ENCODE results near the gene SPRR3.

Gene SPRR3

GRCh38 chr1:153023109-153023508, 21.6 kb downstream of the SPRR3 start (continued):
- TF ChIP-seq PPARA (CRISPR knock-in tag; IDR thresholded peaks at IDR 0.05; ENCODE audit: borderline replicate concordance) (no peak), ZFP30 (CRISPR knock-in tag; IDR thresholded peaks at IDR 0.05) (no peak), TCF4 (CRISPR knock-in tag; IDR thresholded peaks at IDR 0.05; ENCODE audit: borderline replicate concordance) (no peak), ZNF565 (CRISPR knock-in tag; conservative IDR thresholded peaks at IDR 0.05; ENCODE audit: low read depth) (no peak)

GRCh38 chr1:153024413-153024812, 22.9 kb downstream of the SPRR3 start:
- no peak for ATAC-seq

GRCh38 chr1:153025797-153026196, 24.2 kb downstream of the SPRR3 start:
- ATAC-seq, result no peak
- TF ChIP-seq ZNF565 (CRISPR knock-in tag; conservative IDR thresholded peaks at IDR 0.05; ENCODE audit: low read depth) (no peak), ZNF8 (CRISPR knock-in tag; IDR thresholded peaks at IDR 0.05) (no peak)

More at GRCh38 chr1:153024413-153024812, 22.9 kb downstream of the SPRR3 start:
- TF ChIP-seq TSHZ2 (CRISPR knock-in tag; IDR thresholded peaks at IDR 0.05), result no peak
- TF ChIP-seq CSDC2 (CRISPR knock-in tag; IDR thresholded peaks at IDR 0.05), result no peak
- no peak for TF ChIP-seq POU6F1 (CRISPR knock-in tag; IDR thresholded peaks at IDR 0.05; ENCODE audit: borderline replicate concordance, low read depth)
- TF ChIP-seq CREB5 (CRISPR knock-in tag; IDR thresholded peaks at IDR 0.05; ENCODE audit: low read depth), result no peak

GRCh38 chr1:153028766-153029165, 27.2 kb downstream of the SPRR3 start:
- ATAC-seq, result no peak
- TF ChIP-seq CSRNP3 (CRISPR knock-in tag; IDR thresholded peaks at IDR 0.05), result no peak
- TF ChIP-seq ESRRG (CRISPR knock-in tag; IDR thresholded peaks at IDR 0.05), result no peak

- TF ChIP-seq ZFP3 (CRISPR knock-in tag; IDR thresholded peaks at IDR 0.05) (no peak), ARNTL (CRISPR knock-in tag; IDR thresholded peaks at IDR 0.05; ENCODE audit: borderline replicate concordance, low read depth) (no peak), ESRRG (CRISPR knock-in tag; IDR thresholded peaks at IDR 0.05) (no peak), SNAI2 (CRISPR knock-in tag; IDR thresholded peaks at IDR 0.05) (no peak), RARB (CRISPR knock-in tag; IDR thresholded peaks at IDR 0.05) (no peak), CSRNP3 (CRISPR knock-in tag; IDR thresholded peaks at IDR 0.05) (no peak), ZFP30 (CRISPR knock-in tag; IDR thresholded peaks at IDR 0.05) (no peak), ZNF565 (CRISPR knock-in tag; conservative IDR thresholded peaks at IDR 0.05; ENCODE audit: low read depth) (no peak), TCF4 (CRISPR knock-in tag; IDR thresholded peaks at IDR 0.05; ENCODE audit: borderline replicate concordance) (no peak), CREB5 (CRISPR knock-in tag; IDR thresholded peaks at IDR 0.05; ENCODE audit: low read depth) (no peak), OSR1 (CRISPR knock-in tag; IDR thresholded peaks at IDR 0.05) (no peak), GLIS3 (CRISPR knock-in tag; IDR thresholded peaks at IDR 0.05) (no peak), PATZ1 (CRISPR knock-in tag; IDR thresholded peaks at IDR 0.05; ENCODE audit: borderline replicate concordance) (no peak), ISL1 (CRISPR knock-in tag; IDR thresholded peaks at IDR 0.05) (no peak), ZC3H10 (CRISPR knock-in tag; IDR thresholded peaks at IDR 0.05) (no peak), CSDC2 (CRISPR knock-in tag; IDR thresholded peaks at IDR 0.05) (no peak)
- ATAC-seq, result no peak
Observed at GRCh38 chr1:153030895-153031294, 29.3 kb downstream of the SPRR3 start, which contains the start of gene SPRR1B. Gene SPRR1B, plus strand, starts transcription at chr1:153031203. Its CDS starts 1,143 bp downstream, at chr1:153032346.

All from SK-N-SH treated with all-trans-retinoic acid at 6 μM for 48 hours (cell line).